GM15510 (cell line): ENCODE measurements around the gene GLRX3.

Experiments
- POLR2A ChIP-seq: IDR thresholded peaks from 3 replicates; pipeline ENCODE4 v1.6.1; 2011; ENCODE audit warnings: borderline replicate concordance; ENCODE audit not compliant: insufficient read length; ENCODE audit errors: extremely low read depth

GLRX3 gene

DNA sequence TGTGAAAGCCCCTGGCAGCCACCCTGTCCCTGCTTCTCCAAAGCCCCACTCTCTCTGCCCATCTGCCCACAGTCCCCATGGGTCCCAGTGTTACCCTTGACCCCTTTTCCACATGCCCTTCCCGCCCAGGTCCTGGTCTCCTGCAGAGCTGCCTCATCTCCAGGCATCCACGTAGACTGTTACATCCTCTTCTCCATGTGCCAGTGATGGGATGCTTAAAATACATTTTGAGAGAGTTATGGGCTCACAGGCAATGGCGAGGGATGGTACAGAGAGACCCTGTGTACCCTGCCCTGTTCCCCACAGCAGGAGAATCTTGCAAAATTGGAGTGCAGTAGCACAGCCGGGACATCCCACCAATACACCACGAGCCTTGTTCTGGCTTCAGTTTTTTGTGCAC lies 56.8 kb downstream of the GLRX3 start:
- no peak for TF ChIP-seq POLR2A

DNA sequence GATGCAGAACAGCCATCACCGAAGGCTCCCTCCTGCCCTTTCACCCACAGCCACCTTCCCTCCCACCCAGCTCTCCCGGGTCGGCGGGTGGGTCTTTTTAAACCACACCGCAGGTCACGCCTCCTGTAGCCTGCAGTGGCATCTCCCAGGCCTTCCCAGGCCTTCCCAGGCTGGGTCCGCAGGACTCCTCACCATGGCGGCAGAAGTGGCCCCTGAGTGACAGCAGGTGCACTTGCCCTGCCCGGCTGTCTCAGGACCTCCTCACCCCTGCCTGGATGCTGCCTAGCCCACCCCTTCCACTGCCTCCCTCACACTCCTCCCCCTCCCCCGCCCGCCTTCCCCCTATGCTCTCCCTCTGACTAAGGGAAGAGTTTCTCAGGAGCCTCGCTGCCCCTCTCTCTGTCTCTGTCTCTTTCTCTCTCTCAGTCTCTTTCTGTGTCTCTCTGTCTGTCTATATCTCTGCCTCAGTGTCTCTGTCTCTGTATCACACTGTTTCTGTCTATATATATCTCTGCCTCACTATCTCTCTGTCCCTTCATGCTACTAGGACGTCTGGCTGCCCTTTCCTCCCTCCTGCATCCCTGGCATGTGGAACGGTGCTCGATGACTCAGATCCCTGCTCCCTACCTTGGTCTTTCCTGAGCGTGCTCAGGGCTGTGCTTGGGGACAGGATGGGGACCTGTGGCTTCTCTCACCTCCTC lies 57.5 kb downstream of the GLRX3 start:
- no peak for TF ChIP-seq POLR2A

DNA sequence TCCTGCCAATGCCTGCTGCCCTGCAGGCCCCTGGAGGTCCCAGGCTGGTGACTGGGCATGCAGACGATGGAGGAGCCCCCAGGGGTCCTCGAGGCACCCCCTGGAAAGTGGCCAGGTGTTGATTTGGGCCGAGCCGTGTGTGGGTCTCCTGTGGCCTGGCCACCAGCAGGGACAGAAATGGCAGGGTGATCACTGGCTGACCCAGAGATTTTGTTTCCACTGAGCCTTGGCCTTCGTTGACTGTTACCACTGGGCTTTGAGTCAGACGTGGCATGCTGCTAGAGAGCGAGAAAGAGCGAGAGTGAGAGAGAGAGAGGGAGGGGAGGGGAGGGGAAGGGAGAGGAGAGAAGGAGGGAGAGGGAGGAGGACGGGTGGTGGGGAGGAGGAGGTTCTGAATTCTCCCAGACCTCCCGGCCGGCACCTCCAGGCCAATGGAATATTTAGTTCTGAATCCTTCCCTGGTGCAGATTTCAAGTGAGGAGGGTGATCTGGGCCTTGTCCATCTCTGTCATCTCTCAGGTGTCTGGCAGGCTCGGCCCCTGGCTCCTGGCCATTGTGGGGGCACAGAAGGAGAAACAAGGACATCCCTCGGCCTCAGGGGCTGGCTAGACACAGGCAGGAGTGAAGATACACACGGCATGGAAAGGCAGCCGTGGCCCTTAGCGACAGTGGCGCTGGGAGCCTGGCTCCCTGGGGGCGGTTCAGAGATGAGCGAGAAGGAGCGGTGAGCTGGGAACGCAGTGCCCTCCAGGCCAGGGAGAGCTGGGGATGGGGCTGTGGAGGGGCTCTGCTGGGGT lies 58.2 kb downstream of the GLRX3 start:
- TF ChIP-seq POLR2A = no peak

DNA sequence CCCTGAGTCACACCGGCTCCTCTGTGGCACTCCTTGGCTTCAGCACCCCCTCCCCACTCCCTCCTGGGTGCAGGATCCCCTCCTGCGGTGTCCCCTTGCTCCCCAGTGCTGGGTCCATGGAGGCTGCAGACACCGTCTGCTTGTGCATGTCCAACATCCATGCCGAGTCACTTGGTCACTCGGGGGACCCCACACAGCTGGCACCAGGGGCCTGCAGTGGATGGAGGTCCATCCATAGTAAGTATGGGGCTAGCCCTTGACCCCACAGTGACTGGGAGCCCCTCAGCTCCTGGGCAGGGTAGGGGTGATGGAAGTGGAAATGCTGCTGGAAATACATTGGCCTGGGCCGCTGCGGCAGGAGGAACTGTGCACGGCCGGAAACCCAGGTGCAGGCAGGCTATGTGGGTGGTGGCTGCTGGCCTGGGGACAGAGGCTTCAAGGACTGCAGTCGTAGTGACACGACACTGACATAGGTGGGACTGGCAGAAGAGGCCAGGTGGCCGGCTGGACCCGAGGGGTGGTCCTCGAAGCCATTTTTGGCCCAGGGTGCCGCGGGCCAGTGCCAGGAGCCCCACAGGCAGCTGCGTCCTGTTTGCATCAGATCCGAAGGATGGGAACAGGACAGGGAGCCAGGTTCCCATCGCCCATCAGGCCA lies 58.9 kb downstream of the GLRX3 start:
- no peak for TF ChIP-seq POLR2A

DNA sequence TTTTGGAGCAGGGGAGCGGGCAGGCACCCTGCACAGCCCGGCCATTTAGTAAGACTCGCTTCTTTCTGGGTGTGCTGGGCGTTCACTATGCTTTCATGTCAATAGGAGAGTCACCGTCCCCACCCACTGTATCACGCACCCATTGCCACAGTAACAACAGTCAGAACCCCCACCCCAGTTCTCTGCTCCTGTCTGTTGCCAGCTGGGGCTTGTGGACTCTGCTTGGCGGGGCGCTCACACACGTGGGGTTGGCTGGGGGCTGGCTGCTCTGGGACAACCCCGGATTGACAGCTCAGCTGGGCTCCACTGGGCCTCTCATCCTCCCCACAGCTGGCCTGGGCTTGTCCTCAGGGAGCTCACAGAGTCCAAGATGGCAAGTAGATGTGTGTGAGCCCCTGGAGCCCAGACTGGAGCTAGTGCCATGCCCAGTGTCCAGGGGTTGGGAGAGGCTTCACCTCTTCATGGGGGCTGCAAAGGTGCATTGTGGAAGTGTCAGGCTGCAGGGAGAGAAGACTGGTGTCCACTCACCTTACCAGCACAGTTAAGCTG lies 59.6 kb downstream of the GLRX3 start:
- no peak for TF ChIP-seq POLR2A

DNA sequence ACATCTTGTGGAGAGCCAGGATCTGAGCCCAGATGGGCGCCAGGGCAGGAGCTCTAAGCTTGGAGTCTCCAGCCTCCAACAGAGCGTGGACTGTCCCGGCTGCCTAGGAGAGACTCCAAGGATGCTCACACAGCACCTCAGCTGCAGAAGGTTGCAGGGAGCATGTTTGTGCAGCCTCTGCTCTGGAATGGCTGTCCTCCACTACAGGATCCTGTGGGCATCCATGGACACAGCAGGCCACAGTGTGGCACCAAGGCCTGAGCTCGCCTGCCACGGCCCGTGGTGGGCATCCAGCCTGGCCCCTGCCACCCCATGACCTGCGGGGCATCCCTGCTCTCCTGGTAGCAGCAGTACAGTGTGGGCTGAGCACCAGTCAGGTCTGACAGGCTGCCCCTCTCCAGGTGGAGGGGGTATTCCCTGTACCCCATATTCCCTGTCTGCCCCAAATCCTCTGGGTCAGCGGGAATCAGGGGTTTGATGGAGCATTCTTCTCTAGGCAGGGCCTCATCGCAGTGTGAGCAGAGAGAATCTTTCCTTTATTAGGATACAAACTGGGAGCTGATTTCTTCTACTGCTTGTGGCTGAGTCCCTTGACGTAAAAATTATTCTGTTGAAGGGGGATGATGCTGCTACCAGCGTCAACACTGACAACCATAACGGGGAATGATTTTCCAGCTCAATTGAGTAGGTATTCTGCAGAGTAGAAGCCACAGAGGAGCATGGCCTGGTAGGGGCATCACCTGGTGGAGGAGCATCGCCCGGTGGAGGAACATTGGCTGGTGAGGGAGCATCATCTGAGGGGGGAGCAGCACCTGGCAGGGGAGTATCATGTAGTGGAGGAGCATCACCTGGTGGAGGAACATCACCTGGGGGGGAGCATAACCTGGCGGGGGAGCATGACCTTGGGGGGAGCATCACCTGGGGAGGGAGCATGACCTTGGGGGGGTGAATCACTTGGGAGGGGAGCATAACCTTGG lies 60.6 kb downstream of the GLRX3 start:
- TF ChIP-seq POLR2A = no peak

DNA sequence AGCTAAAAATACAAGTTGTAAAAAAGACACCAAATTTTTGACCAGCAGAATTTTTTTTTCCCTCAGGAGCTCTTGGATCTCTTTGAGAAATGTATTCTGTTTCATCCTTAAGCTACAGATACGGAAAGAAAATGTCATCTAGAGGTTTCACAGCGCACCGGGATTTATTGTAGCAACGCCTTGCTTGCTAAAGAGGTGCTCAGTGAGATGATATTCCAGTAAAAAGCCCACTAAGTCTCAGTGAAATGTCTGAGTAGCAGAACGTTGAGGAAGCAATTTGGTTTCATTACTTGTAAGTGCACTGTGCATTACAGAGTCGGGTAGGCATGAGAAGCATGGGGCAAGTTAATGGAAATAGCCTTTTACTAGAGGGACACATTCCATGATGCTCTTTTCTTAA lies 62.5 kb downstream of the GLRX3 start:
- no peak for TF ChIP-seq POLR2A

DNA sequence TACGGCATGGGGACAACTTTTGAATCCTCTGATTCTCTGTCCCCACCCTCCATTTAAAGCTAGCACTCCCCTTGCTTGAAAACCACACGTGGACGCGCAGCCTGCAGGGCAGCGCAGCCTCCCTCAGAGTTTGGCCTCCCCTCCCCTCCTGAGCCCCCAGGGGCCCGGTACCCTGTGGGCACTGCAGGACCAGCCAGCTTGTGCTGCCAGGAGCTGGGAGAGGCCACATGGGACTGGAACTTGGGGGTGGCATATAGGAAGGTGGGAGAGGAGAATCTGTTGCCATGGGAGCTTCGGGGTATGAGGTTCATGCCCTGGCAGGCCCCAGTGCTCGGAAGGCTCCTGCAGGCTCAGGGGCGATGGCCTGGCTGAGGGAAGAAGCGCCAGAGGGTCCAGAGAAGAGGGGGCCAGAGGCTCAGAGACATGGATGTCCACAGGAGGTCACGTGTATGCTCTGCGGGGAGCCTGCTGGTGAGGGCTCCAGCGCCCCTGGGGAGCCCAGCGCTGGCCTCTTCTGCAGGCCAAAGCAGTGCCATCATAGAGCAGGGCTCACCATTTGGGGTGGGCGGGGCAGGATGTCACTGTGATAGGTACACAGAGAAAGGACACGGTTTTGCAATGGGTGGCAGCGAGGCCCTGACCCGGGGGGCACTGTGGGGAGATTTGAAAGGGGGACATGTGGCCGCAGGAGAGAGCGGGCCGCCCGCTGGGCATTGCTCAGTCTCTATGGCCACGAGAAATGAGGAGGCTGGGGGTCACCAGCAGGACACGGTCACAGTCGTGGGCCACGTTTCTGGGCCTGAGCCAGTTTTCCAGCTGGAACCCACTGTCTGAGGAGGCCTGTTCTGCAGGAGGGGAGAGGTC lies 64.2 kb downstream of the GLRX3 start:
- TF ChIP-seq POLR2A = no peak

DNA sequence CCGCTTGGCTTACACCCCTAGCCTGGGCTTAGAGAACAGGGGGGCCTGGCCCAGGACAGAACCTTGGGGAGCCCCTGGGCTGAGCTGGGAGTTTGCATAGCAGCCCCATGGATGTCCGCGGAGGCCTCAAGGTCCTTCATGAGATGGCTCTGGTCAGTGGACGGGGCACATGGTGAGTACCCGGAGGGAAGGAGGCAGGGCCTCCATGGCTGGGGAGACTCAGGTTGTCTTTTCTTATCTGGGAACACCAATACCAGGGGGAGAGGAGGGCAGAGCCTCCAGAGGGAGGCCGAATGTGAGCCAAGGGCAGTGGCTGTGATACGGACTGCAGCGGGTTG lies 64.8 kb downstream of the GLRX3 start:
- no peak for TF ChIP-seq POLR2A

DNA sequence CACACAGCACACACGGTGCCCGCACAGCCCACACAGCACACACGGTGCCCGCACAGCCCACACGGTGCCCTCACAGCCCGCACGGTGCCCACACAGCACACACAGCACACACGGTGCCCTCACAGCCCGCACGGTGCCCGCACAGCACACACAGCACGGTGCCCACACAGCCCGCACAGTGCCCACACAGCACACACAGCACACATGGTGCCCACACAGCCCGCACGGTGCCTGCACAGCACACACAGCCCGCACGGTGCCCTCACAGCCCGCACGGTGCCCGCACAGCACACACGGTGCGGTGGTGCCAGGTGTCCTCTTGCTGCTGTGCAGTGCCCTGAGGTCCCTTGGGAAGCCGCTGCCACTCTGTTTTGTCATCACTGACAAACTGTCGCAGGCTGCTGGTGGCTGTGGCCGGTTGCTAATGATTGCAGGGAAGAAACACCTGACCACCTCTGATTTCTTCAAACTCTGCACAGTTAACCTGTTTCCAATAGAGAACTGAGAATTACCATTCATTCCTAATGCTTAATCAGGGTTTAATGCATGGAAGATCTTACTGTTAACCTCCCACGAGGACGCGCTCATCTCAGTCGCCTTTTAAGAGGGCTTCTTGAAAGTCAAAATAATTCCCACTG lies 66.9 kb downstream of the GLRX3 start:
- TF ChIP-seq POLR2A = no peak

DNA sequence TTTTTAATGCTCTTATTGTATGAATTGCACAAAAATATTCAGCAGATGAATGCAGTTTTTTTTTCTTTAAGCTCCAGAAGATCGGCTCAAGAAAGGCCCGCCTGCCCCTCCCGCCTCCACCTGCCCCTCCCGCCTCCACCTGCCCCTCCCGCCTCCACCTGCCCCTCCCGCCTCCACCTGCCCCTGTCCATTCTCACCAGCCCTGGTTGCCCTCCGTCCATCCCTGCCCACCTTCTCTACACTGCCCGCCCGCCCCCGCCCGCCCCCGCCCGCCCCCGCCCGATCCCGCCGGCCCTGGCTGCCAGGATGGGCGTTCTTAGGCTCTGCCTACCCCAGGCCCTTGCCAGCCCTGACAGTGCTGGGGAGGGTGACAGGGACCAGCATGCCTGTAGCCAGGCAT lies 67.4 kb downstream of the GLRX3 start:
- TF ChIP-seq POLR2A = no peak

DNA sequence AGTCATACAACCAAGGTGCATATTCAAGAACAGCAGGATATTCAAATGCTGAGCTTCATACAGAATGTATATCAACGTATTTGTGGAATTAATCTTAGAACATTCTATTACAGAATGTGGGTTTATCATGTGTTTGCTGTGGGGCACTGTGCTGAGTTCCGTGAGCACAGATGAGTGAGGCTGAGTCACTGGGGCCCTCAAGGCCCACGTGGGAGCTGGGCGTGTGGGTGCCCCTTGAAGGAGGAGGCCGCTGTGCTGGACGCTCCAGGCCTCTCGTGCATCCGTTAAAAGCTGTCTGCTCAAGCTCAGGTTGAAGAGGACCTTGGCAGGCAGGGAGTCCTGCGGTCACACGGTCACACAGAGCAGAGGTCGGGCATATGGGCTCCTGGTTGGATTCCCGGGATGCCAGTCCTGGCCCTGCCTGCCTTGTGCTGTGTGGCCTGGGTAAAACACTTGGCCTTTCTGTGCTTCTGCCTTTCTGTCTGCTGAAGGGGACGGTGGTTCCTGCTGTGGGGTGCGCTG lies 70.1 kb downstream of the GLRX3 start:
- no peak for TF ChIP-seq POLR2A

DNA sequence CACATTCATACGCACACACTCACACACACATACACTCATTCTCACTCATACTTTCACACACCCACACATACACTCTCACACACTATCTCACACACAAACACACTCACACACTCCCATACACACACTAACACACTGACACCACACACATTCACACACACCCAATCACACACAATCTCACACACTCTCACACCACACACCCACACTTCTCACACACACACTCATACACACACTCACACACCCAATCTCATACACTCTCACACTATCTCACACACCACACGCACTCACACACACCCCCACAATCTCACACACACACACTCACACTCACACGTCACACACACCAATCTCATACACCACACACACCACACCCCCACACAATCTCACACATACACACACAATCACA lies 71.0 kb downstream of the GLRX3 start:
- no peak for TF ChIP-seq POLR2A
